ENCODE results near the gene ADGRV1.
"Not testable (repeated sequence)": the region's sequence is repeated elsewhere in the genome, so short reads cannot be mapped to it uniquely, and the experiment has no call there.

The ADGRV1 gene

DNA sequence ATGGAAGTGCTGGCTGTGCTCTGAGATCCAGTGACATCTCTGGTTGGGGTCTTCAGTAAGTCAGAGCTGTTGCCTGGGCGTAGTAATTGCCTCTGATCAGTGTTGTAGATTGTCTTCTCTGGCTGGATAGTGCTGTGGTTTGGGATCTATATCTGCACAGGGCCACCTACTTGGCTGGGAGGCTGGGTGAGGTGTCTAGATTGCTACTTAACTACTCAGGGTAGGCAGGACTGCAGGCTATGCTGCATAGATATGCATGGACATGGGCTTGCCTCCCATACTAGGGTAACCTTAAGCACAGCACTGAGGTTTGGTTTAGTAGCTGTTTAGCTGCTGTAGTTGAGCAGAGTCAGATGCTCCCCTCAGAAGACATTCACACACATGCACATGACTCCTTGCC is 181.0 kb downstream of the ADGRV1 start:
- no peaks in the 10 kb centered on the region for H3K27me3 Mint-ChIP-seq
- no peak overlapping the region for H3K27ac Mint-ChIP-seq (ENCODE audit: low read depth)
- no peak for DNase-seq (ENCODE audit: low spot score in 2 of 2)
- H3K9me3 Mint-ChIP-seq = peaks cover 18% of the 10 kb centered on the region
- no peak overlapping the region for H3K4me3 Mint-ChIP-seq
- no peaks in the 10 kb centered on the region for H3K36me3 Mint-ChIP-seq (ENCODE audit: insufficient read depth)
- ATAC-seq (replicated peaks; ENCODE audit: extremely low read depth, poor library complexity, severe bottlenecking) = no peak
- H3K4me1 Mint-ChIP-seq = no peaks in the 10 kb centered on the region

DNA sequence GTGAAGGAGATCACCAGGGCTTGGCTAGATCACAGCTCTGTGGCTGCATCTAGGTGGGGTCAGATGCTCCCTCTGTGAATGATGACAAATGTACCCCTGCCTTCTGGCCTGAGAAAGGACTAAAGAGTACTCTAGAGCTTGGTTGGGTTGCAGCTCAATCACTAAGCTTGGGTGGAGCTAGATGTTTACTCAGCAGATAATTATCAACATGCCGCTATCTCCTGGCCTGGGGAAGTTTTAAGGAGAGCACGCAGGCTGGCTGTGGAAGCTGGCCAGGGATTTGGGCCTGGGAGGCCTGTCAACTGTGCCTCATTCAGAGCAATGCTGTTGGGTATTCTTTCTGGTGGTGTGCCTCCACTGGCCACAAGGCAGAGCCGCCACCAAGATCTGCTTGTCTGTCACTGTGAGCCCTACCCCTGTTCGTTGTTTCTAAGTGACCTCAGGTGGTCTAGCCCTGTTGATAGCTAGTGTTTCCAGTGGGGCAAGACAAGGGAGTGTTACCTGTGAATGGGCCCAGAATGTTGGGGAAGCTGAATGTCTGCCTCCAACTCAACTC is 181.7 kb downstream of the ADGRV1 start:
- no peaks in the 10 kb centered on the region for H3K27me3 Mint-ChIP-seq
- no peak overlapping the region for H3K4me3 Mint-ChIP-seq
- ATAC-seq (replicated peaks; ENCODE audit: extremely low read depth, poor library complexity, severe bottlenecking) (no peak), DNase-seq (ENCODE audit: low spot score in 2 of 2) (no peak)
- no peaks in the 10 kb centered on the region for H3K4me1 Mint-ChIP-seq
- no peak overlapping the region for H3K27ac Mint-ChIP-seq (ENCODE audit: low read depth)
- H3K9me3 Mint-ChIP-seq = peaks cover 18% of the 10 kb centered on the region
- H3K36me3 Mint-ChIP-seq (ENCODE audit: insufficient read depth) = no peaks in the 10 kb centered on the region

- Mint-ChIP-seq H3K27me3 (no peaks in the 10 kb centered on the region), H3K4me1 (no peaks in the 10 kb centered on the region), H3K4me3 (no peak overlapping the region), H3K9me3 (peaks cover 18% of the 10 kb centered on the region), H3K27ac (ENCODE audit: low read depth) (no peak overlapping the region), H3K36me3 (ENCODE audit: insufficient read depth) (no peaks in the 10 kb centered on the region)
- no peak for DNase-seq (ENCODE audit: low spot score in 2 of 2)
- no peak for ATAC-seq (replicated peaks; ENCODE audit: extremely low read depth, poor library complexity, severe bottlenecking)
Observed at GRCh38 chr5:90741022-90741564, 182.5 kb downstream of the ADGRV1 start.

DNA sequence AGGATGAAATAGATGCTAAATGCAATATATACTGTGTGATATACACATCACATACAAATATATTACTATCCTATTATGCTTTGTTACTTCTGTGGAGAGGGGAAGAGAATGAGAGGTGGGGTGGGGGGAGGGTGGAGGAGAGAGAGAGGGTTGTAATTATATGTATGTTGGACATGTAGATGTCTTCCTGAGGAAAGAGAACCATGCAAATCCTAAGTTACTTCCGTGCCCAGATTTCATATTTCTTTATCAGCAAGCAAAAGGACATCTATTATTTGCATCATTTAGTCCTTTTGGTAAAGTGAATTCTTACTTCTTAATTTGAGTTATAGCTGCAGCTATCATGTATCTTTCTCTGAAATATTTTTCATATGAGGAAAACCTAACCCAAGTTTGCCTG is 187.5 kb downstream of the ADGRV1 start:
- peaks cover 17% of the 10 kb centered on the region for H3K27me3 Mint-ChIP-seq
- DNase-seq (ENCODE audit: low spot score in 2 of 2) (no peak), ATAC-seq (replicated peaks; ENCODE audit: extremely low read depth, poor library complexity, severe bottlenecking) (no peak)
- no peaks in the 10 kb centered on the region for H3K4me1 Mint-ChIP-seq
- H3K27ac Mint-ChIP-seq (ENCODE audit: low read depth) = no peak overlapping the region
- H3K36me3 Mint-ChIP-seq (ENCODE audit: insufficient read depth) = peaks cover 2% of the 10 kb centered on the region
- no peak overlapping the region for H3K4me3 Mint-ChIP-seq
- peaks cover 2% of the 10 kb centered on the region for H3K9me3 Mint-ChIP-seq

GRCh38 chr5:90747175-90747574 is 188.6 kb downstream of the ADGRV1 start:
- ATAC-seq (replicated peaks; ENCODE audit: extremely low read depth, poor library complexity, severe bottlenecking) = no peak
- H3K9me3 Mint-ChIP-seq = no peaks in the 10 kb centered on the region

DNA sequence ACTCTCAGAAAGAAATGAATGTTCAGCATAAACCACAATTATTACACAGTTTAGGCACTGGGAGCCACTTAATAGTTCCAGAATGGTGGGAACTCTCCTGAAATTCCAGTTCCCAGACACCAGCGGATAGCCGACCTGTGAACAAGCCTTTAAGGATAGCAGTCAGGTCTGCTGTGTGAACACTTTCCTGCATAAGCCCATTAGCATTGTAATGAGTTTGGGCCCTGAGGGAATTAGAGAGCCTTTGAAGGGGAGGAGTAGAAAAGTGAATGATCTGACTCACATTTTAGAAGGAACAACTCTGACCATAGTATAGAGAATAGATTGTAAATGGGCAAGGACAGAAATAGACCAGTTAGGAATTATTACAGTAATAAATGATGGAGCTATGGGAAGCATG is 189.1 kb downstream of the ADGRV1 start:
- H3K27me3 Mint-ChIP-seq = peaks cover 17% of the 10 kb centered on the region
- peaks cover 2% of the 10 kb centered on the region for H3K36me3 Mint-ChIP-seq (ENCODE audit: insufficient read depth)
- no peaks in the 10 kb centered on the region for H3K4me1 Mint-ChIP-seq
- H3K27ac Mint-ChIP-seq (ENCODE audit: low read depth) = no peak overlapping the region
- no peaks in the 10 kb centered on the region for H3K9me3 Mint-ChIP-seq
- DNase-seq (ENCODE audit: low spot score in 2 of 2) (no peak), ATAC-seq (replicated peaks; ENCODE audit: extremely low read depth, poor library complexity, severe bottlenecking) (no peak)
- no peak overlapping the region for H3K4me3 Mint-ChIP-seq

More at GRCh38 chr5:90747175-90747574, 188.6 kb downstream of the ADGRV1 start:
- H3K27ac Mint-ChIP-seq (ENCODE audit: low read depth) = no peak overlapping the region
- DNase-seq (ENCODE audit: low spot score in 2 of 2) = no peak
- peaks cover 17% of the 10 kb centered on the region for H3K27me3 Mint-ChIP-seq
- H3K36me3 Mint-ChIP-seq (ENCODE audit: insufficient read depth) = peaks cover 2% of the 10 kb centered on the region
- no peak overlapping the region for H3K4me3 Mint-ChIP-seq
- H3K4me1 Mint-ChIP-seq = no peaks in the 10 kb centered on the region

- H3K27ac Mint-ChIP-seq (ENCODE audit: low read depth) = no peak overlapping the region
- no peaks in the 10 kb centered on the region for H3K36me3 Mint-ChIP-seq (ENCODE audit: insufficient read depth)
- H3K4me1 Mint-ChIP-seq = no peaks in the 10 kb centered on the region
- no peak overlapping the region for H3K4me3 Mint-ChIP-seq
- DNase-seq (ENCODE audit: low spot score in 2 of 2) (no peak), ATAC-seq (replicated peaks; ENCODE audit: extremely low read depth, poor library complexity, severe bottlenecking) (no peak)
- no peaks in the 10 kb centered on the region for H3K9me3 Mint-ChIP-seq
- H3K27me3 Mint-ChIP-seq = no peaks in the 10 kb centered on the region
Observed at GRCh38 chr5:90759119-90759518, 200.5 kb downstream of the ADGRV1 start.

DNA sequence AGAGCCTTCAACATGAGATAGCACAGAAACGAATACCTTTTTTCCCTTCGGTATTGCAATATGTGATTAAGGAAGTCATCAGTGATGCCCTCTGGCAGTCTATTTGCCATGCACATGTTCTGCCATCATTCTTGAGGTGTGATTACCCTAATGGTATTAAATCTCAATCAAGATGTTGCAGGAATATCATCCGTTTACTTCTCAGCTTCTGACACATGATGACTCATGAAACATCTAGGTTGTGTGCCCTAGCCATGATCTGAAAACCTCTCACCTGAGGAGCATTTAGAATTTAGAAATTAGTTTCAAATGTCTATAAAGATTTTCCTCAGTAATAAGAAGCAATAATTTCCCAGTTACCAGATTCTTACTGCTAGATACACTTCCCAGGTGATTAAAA is 209.1 kb downstream of the ADGRV1 start:
- H3K36me3 Mint-ChIP-seq (ENCODE audit: insufficient read depth) = no peaks in the 10 kb centered on the region
- no peaks in the 10 kb centered on the region for H3K4me1 Mint-ChIP-seq
- DNase-seq (ENCODE audit: low spot score in 2 of 2) = no peak
- H3K4me3 Mint-ChIP-seq = no peak overlapping the region
- ATAC-seq (replicated peaks; ENCODE audit: extremely low read depth, poor library complexity, severe bottlenecking) = no peak
- H3K9me3 Mint-ChIP-seq = no peaks in the 10 kb centered on the region
- no peak overlapping the region for H3K27ac Mint-ChIP-seq (ENCODE audit: low read depth)
- peaks cover 55% of the 10 kb centered on the region for H3K27me3 Mint-ChIP-seq

GRCh38 chr5:90770006-90770541 is 211.5 kb downstream of the ADGRV1 start:
- not testable (repeated sequence) for H3K36me3 Mint-ChIP-seq (ENCODE audit: insufficient read depth); H3K9me3 Mint-ChIP-seq; H3K4me1 Mint-ChIP-seq; H3K4me3 Mint-ChIP-seq; DNase-seq (ENCODE audit: low spot score in 2 of 2); ATAC-seq (replicated peaks; ENCODE audit: extremely low read depth, poor library complexity, severe bottlenecking); H3K27ac Mint-ChIP-seq (ENCODE audit: low read depth)
- H3K27me3 Mint-ChIP-seq = peaks cover 59% of the 10 kb centered on the region

DNA sequence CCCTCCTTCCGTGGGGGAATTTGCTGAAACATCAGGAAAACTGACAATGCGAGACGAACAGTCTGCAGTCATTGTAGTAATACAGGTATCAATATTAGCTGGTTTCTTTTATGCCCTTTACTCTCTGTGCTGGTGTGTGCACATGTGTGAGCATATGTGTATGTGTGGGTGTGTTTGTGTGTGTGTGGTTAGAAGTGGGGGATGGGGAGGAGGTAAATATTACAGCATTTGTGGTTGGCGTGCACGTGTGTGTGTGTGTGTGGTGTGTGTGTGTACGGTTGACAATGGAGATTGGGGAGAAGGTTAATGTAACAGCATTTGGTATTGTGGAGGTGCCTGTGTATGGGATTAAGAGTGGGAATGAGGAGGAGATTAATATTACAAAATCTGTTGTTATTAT is 219.4 kb downstream of the ADGRV1 start:
- H3K36me3 Mint-ChIP-seq (ENCODE audit: insufficient read depth) = no peaks in the 10 kb centered on the region
- no peaks in the 10 kb centered on the region for H3K4me1 Mint-ChIP-seq
- DNase-seq (ENCODE audit: low spot score in 2 of 2) (no peak), ATAC-seq (replicated peaks; ENCODE audit: extremely low read depth, poor library complexity, severe bottlenecking) (no peak)
- peaks cover 1% of the 10 kb centered on the region for H3K27me3 Mint-ChIP-seq
- no peak overlapping the region for H3K4me3 Mint-ChIP-seq
- no peaks in the 10 kb centered on the region for H3K9me3 Mint-ChIP-seq
- H3K27ac Mint-ChIP-seq (ENCODE audit: low read depth) = no peak overlapping the region

DNA sequence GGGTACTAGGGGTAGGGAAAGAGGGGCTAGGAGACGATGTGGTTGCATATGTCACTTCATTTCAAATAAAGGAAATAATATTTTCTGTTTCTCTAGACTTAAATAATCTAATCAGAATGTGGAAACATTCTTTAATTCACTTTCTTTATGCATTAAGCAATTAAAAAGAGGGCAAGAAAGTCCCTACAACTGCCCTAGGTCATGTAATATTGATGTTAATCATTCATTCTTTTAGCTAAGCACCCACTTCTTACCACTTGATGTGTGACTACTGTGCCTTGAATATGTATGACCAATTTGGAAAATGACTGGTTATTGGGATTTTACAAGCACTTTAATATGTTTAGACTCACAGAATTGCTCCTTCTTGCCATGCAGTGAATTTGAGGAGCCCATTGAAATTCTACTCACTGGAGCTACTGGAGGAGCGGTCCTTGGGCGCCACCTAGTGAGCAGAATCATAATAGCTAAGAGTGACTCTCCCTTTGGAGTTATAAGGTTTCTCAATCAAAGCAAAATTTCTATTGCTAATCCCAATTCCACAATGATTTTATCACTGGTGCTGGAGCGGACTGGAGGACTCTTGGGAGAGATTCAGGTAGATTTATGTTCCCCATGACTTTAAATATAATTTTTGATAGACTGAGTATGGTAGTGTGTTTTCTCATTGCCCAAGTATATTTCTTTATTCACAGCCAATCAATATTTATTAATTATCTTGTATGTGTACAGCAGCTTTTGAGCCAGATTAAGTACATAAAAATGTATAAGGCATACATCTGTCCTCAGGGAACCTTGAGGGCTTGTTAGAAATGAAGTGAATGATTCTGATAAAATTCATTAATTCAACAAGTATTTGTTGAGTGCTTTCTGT is 225.1 kb downstream of the ADGRV1 start:
- no peak for ATAC-seq (replicated peaks; ENCODE audit: extremely low read depth, poor library complexity, severe bottlenecking)
- Mint-ChIP-seq H3K27ac (ENCODE audit: low read depth) (no peak overlapping the region), H3K4me3 (no peak overlapping the region), H3K4me1 (no peaks in the 10 kb centered on the region), H3K27me3 (peaks cover 11% of the 10 kb centered on the region), H3K9me3 (no peaks in the 10 kb centered on the region), H3K36me3 (ENCODE audit: insufficient read depth) (no peaks in the 10 kb centered on the region)
- DNase-seq (ENCODE audit: low spot score in 2 of 2) = peak; percentile 42 to 61

DNA sequence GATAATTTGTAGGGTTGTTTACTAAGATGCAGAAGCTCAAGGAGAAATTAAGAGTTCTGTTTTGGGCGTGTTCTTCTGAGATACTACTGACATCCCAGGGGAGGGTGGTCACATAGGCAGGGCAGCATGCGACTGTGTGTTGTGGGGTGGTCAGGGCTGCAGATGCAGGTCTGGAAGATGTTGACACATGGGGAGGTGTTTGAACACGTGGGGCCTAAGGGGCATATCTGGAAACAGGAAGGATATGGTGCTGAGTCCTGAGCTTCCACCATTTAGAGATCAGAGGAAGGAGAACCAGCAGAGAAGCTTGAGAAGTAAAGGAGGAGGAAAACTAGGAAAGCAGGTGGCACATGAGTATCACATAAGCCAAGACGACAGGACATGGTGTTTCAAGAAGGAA is 228.2 kb downstream of the ADGRV1 start:
- Mint-ChIP-seq H3K27ac (ENCODE audit: low read depth) (no peak overlapping the region), H3K36me3 (ENCODE audit: insufficient read depth) (peaks cover 1% of the 10 kb centered on the region), H3K9me3 (no peaks in the 10 kb centered on the region), H3K27me3 (peaks cover 25% of the 10 kb centered on the region), H3K4me3 (no peak overlapping the region), H3K4me1 (no peaks in the 10 kb centered on the region)
- no peak for ATAC-seq (replicated peaks; ENCODE audit: extremely low read depth, poor library complexity, severe bottlenecking)
- DNase-seq (ENCODE audit: low spot score in 2 of 2) = no peak

- no peak overlapping the region for H3K4me3 Mint-ChIP-seq
- H3K36me3 Mint-ChIP-seq (ENCODE audit: insufficient read depth) = peaks cover 1% of the 10 kb centered on the region
- H3K27ac Mint-ChIP-seq (ENCODE audit: low read depth) = no peak overlapping the region
- H3K9me3 Mint-ChIP-seq = peaks cover 9% of the 10 kb centered on the region
- ATAC-seq (replicated peaks; ENCODE audit: extremely low read depth, poor library complexity, severe bottlenecking) (no peak), DNase-seq (ENCODE audit: low spot score in 2 of 2) (no peak)
- H3K27me3 Mint-ChIP-seq = peaks cover 41% of the 10 kb centered on the region
- no peaks in the 10 kb centered on the region for H3K4me1 Mint-ChIP-seq
Observed at GRCh38 chr5:90792725-90793124, 234.1 kb downstream of the ADGRV1 start.

Data from central memory CD8-positive, alpha-beta T cell (primary cell).